Gastrocnemius medialis (tissue), 4 donors: ENCODE data around the gene DCHS2.

Experiments
- POLR2A ChIP-seq, 2 donors: fragments of 450-650 bp; IDR thresholded peaks; one replicate each; pipeline ENCODE4 v1.6.1; 2017; ENCODE audit warnings: antibody characterized with exemption in 2 of 2, mild to moderate bottlenecking in 2 of 2, moderate library complexity in 2 of 2
- TF ChIP-seq, protein P1 (sequence below), 5 experiments: fragments of 450-650 bp in 3 of 5; fragments of 200-600 bp in 2 of 5; sonication (generic) in 2 of 5; IDR thresholded peaks in 4 of 5; conservative IDR thresholded peaks in 1 of 5; 1 replicate in 4 of 5; 2 replicates in 1 of 5; pipeline ENCODE4 v1.5.1; 2016 to 2019; ENCODE audit warnings: antibody characterized with exemption in 5 of 5, mild to moderate bottlenecking in 3 of 5, moderate library complexity in 3 of 5

DNA sequence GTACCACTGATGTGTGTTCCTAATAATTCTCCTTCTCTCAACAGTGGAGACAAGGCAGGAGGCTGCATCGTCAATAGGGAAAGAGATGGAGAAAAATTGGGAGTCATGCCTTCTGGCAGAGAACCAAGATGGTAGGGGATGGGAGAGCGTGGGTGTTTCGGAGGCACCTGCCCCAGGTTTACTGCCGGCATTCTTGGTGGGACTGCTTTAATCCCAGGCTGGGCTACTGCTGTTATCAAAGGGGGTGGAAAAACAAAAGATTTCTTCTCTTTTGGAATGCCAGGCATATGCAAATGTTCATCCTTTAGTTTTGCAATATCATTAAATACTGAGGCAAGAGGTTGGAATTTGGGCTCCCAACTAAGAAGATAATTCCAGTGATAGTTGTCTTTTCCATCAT, 257.0 kb downstream of the DCHS2 start:
- TF ChIP-seq, protein P1, sequence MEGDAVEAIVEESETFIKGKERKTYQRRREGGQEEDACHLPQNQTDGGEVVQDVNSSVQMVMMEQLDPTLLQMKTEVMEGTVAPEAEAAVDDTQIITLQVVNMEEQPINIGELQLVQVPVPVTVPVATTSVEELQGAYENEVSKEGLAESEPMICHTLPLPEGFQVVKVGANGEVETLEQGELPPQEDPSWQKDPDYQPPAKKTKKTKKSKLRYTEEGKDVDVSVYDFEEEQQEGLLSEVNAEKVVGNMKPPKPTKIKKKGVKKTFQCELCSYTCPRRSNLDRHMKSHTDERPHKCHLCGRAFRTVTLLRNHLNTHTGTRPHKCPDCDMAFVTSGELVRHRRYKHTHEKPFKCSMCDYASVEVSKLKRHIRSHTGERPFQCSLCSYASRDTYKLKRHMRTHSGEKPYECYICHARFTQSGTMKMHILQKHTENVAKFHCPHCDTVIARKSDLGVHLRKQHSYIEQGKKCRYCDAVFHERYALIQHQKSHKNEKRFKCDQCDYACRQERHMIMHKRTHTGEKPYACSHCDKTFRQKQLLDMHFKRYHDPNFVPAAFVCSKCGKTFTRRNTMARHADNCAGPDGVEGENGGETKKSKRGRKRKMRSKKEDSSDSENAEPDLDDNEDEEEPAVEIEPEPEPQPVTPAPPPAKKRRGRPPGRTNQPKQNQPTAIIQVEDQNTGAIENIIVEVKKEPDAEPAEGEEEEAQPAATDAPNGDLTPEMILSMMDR (IDR thresholded peaks at IDR 0.05 in 4 of 5, conservative IDR thresholded peaks at IDR 0.05 in 1 of 5) = no peak
- TF ChIP-seq POLR2A (IDR thresholded peaks at IDR 0.05) = no peak
